Neural progenitor cell (in vitro differentiated cells): ENCODE results near the gene SCART1.

Experiments
- EZH2 ChIP-seq: fragments of 200-600 bp; sonication (generic); IDR thresholded peaks from 2 replicates; pipeline ENCODE4 v1.6.1; 2017; ENCODE audit warnings: antibody characterized with exemption, mild to moderate bottlenecking, moderate library complexity
- EZH2phosphoT487 ChIP-seq: fragments of 200-600 bp; sonication (generic); IDR thresholded peaks from 2 replicates; pipeline ENCODE4 v1.6.1; 2017; ENCODE audit warnings: antibody characterized with exemption
- TF ChIP-seq, protein P1 (sequence below): fragments of 200-600 bp; sonication (generic); IDR thresholded peaks from 2 replicates; pipeline ENCODE4 v1.5.1; 2017; ENCODE audit warnings: antibody characterized with exemption, mild to moderate bottlenecking

DNA sequence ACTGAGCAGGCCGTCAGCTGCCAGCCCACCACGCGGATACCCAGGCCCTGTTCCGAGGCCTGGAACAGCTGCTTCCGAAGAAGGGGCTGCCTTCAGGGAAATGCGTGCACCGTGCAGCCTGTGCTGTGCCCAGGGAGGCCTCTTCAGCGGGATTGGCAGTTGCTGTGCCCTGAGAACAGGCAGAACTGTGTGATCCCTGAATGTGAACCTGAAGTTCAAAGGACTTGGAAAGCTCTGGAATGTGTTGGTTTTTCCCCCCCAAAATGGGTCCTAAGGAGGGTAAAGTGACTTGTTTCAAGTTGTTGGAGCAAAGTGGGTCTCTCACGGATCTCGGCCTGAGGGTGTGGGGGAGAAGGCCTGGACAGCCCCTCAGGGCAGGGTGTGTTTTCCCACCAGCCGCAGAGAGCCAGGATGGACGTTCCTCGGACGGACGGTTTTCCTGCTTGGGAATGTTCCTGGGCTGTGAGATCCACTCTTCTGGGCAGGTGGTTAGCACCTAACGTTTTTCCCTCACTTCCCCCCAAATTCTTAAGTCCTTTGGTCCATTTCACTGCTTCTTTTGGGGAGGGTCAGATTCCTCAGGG, 31.4 kb upstream of the SCART1 start:
- TF ChIP-seq, protein P1, sequence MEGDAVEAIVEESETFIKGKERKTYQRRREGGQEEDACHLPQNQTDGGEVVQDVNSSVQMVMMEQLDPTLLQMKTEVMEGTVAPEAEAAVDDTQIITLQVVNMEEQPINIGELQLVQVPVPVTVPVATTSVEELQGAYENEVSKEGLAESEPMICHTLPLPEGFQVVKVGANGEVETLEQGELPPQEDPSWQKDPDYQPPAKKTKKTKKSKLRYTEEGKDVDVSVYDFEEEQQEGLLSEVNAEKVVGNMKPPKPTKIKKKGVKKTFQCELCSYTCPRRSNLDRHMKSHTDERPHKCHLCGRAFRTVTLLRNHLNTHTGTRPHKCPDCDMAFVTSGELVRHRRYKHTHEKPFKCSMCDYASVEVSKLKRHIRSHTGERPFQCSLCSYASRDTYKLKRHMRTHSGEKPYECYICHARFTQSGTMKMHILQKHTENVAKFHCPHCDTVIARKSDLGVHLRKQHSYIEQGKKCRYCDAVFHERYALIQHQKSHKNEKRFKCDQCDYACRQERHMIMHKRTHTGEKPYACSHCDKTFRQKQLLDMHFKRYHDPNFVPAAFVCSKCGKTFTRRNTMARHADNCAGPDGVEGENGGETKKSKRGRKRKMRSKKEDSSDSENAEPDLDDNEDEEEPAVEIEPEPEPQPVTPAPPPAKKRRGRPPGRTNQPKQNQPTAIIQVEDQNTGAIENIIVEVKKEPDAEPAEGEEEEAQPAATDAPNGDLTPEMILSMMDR: no peak
- TF ChIP-seq EZH2 (no peak), EZH2phosphoT487 (no peak)
